DOHH2 (cell line): ENCODE results near the gene AANAT.

Source experiments
- CTCF ChIP-seq: fragments of 200-600 bp; sonication (generic); IDR thresholded peaks from one replicate; pipeline ENCODE4 v1.5.1; 2014; ENCODE audit warnings: antibody characterized with exemption, mild to moderate bottlenecking, low read depth, low read length; ENCODE audit not compliant: poor library complexity, severe bottlenecking
- EZH2phosphoT487 ChIP-seq: fragments of 200-600 bp; sonication (generic); IDR thresholded peaks from 2 replicates; pipeline ENCODE4 v1.6.1; 2017; ENCODE audit warnings: borderline replicate concordance, mild to moderate bottlenecking, antibody characterized with exemption, low read length, moderate library complexity, mixed read lengths

GRCh38 chr17:76431509-76431908 lies 35.9 kb upstream of the AANAT start:
- TF ChIP-seq CTCF (no peak), EZH2phosphoT487 (no peak)
